Epithelial cell of esophagus (primary cell): ENCODE data around the gene LTB4R2.

Experiments used
- DNase-seq: peaks from one replicate; pipeline ENCODE4 v3.0.0; 2010; ENCODE audit warnings: low read depth
- H3K4me3 ChIP-seq: 2 replicates; pipeline ENCODE4 v1.5.1; 2011; ENCODE audit warnings: mild to moderate bottlenecking, low read length, control low read depth
- CTCF ChIP-seq: IDR thresholded peaks from 2 replicates; pipeline ENCODE4 v1.5.1; 2011; ENCODE audit warnings: low read depth, mild to moderate bottlenecking, low read length, control low read depth, inconsistent platforms; ENCODE audit not compliant: insufficient read depth; ENCODE audit errors: missing control alignments

The LTB4R2 gene

GRCh38 chr14:24310646-24311604 is 985 bp downstream of the LTB4R2 start, which contains the start of gene LTB4R:
LTB4R (plus strand) TSS chr14:24311502; CDS start chr14:24315652, 4,150 bp downstream.
- DNase-seq, result peak; percentile 70
- TF ChIP-seq CTCF, result no peak
- H3K4me3 ChIP-seq, result peak within 1 kb of the TSS; percentile 57

GRCh38 chr14:24311837-24312615 is 2.1 kb downstream of the LTB4R2 start:
- H3K4me3 ChIP-seq, result peak overlapping the region; percentile 57
- peak; percentile 18 for TF ChIP-seq CTCF
- DNase-seq, result peak; percentile 70

GRCh38 chr14:24312736-24313507 is 3.0 kb downstream of the LTB4R2 start:
- H3K4me3 ChIP-seq, result no peak overlapping the region
- no peak for TF ChIP-seq CTCF
- no peak for DNase-seq

GRCh38 chr14:24313913-24314312 is 4.0 kb downstream of the LTB4R2 start:
- no peak overlapping the region for H3K4me3 ChIP-seq
- DNase-seq, result no peak
- TF ChIP-seq CTCF, result no peak

- DNase-seq, result peak; percentile 52
- no peak for TF ChIP-seq CTCF
- no peak overlapping the region for H3K4me3 ChIP-seq
Observed at GRCh38 chr14:24314377-24315193, 4.6 kb downstream of the LTB4R2 start.

- DNase-seq, result no peak
- no peak overlapping the region for H3K4me3 ChIP-seq
- no peak for TF ChIP-seq CTCF
Observed at GRCh38 chr14:24315243-24315806, 5.4 kb downstream of the LTB4R2 start.
